A673 (cell line): ENCODE results near the gene CHRNG.

Experiments
- CTCF ChIP-seq: fragments of 300-800, 200-600 bp; sonication (generic); conservative IDR thresholded peaks from 2 replicates; pipeline ENCODE4 v1.5.1; 2017; ENCODE audit warnings: low read depth, mild to moderate bottlenecking, antibody characterized with exemption, low read length, moderate library complexity, mixed read lengths
- EZH2 ChIP-seq: fragments of 200-600 bp; sonication (generic); IDR thresholded peaks from 2 replicates; pipeline ENCODE4 v1.6.1; 2017; ENCODE audit warnings: borderline replicate concordance, low read depth, mild to moderate bottlenecking, mixed read lengths, antibody characterized with exemption, low read length; ENCODE audit not compliant: poor library complexity, severe bottlenecking

- no peak for TF ChIP-seq CTCF
- TF ChIP-seq EZH2: no peak
Observed at GRCh38 chr2:232543491-232543890, 4.0 kb downstream of the CHRNG start.
